OCI-LY7 (cell line): ENCODE results near the gene LSAMP. TPM values are rescaled to one million over a fixed set of nuclear protein-coding genes. Genes with fewer than 3 reads are reported as not detected.

Experiments used
- BruUV-seq: library from RNA; stranded (reverse); fragments of 400-500 nt; replicated peaks from 2 replicates; lab custom pipeline; 2021; lab: Mats Ljungman, UMichigan
- CTCF ChIA-PET: fragments of 300-600 bp; sonication (Branson Sonifier 250); formaldehyde crosslinking; loops from one replicate; lab custom pipeline; 2022; ENCODE audit warnings: antibody characterized with exemption; ENCODE audit not compliant: unreplicated experiment; lab: Charles Lee
- POLR2A ChIA-PET: fragments of 300-600 bp; sonication (Branson Sonifier 250); formaldehyde crosslinking; loops from one replicate; lab custom pipeline; 2022; ENCODE audit warnings: antibody characterized with exemption; lab: Charles Lee
- DNase-seq: peaks from one replicate; pipeline ENCODE4 v3.0.0-alpha.2; 2015; ENCODE audit warnings: low spot score
- H2AFZ ChIP-seq: fragments of 200-600 bp; sonication (generic), shearing (Covaris generic); 2 replicates; pipeline ENCODE4 v1.6.1; 2014; ENCODE audit warnings: mild to moderate bottlenecking, antibody characterized with exemption, low read length, moderate library complexity
- H3K27ac ChIP-seq: fragments of 200-600 bp; sonication (generic); 2 replicates; pipeline ENCODE4 v1.5.1; 2014; ENCODE audit warnings: mixed run types, low read depth, mild to moderate bottlenecking, moderate library complexity, low read length, inconsistent platforms; ENCODE audit not compliant: poor library complexity, severe bottlenecking
- H3K36me3 ChIP-seq: fragments of 200-600 bp; sonication (generic); 2 replicates; pipeline ENCODE4 v1.6.1; 2014; ENCODE audit warnings: mild to moderate bottlenecking, antibody characterized with exemption, low read length, moderate library complexity, mixed read lengths; ENCODE audit not compliant: insufficient read depth
- H3K4me1 ChIP-seq: fragments of 200-600 bp; sonication (generic); 2 replicates; pipeline ENCODE4 v1.5.1; 2014; ENCODE audit warnings: mild to moderate bottlenecking, low read length; ENCODE audit not compliant: insufficient read depth, poor library complexity, severe bottlenecking
- H3K4me2 ChIP-seq: fragments of 200-600 bp; sonication (generic); 2 replicates; pipeline ENCODE4 v1.6.1; 2014; ENCODE audit warnings: mild to moderate bottlenecking, low read length
- H3K4me3 ChIP-seq: fragments of 200-600 bp; sonication (generic); 2 replicates; pipeline ENCODE4 v1.5.1; 2014; ENCODE audit warnings: mild to moderate bottlenecking, low read depth, low read length; ENCODE audit not compliant: poor library complexity, severe bottlenecking
- H3K79me2 ChIP-seq: fragments of 200-600 bp; sonication (generic); 2 replicates; pipeline ENCODE4 v1.6.1; 2016; ENCODE audit warnings: low read depth, mild to moderate bottlenecking, low read length, moderate library complexity, mixed read lengths; ENCODE audit not compliant: insufficient read depth
- H3K9me2 ChIP-seq: fragments of 200-600 bp; sonication (generic); 2 replicates; pipeline ENCODE4 v1.6.1; 2016; ENCODE audit warnings: mild to moderate bottlenecking, low read length, mixed read lengths; ENCODE audit not compliant: insufficient read depth
- H3K9me3 ChIP-seq: fragments of 200-600 bp; sonication (generic); 2 replicates; pipeline ENCODE4 v1.6.1; 2014; ENCODE audit warnings: mild to moderate bottlenecking, mixed run types, low read length, mixed read lengths
- H4K20me1 ChIP-seq: fragments of 200-600 bp; sonication (generic); 2 replicates; pipeline ENCODE4 v1.6.1; 2014; ENCODE audit warnings: mild to moderate bottlenecking, antibody characterized with exemption, low read length, moderate library complexity, mixed read lengths; ENCODE audit not compliant: insufficient read depth
- CTCF ChIP-seq: fragments of 200-600 bp; sonication (generic); conservative IDR thresholded peaks from 2 replicates; pipeline ENCODE4 v1.5.1; 2014; ENCODE audit warnings: mild to moderate bottlenecking, antibody characterized with exemption, low read length, moderate library complexity, mixed read lengths
- EZH2phosphoT487 ChIP-seq: fragments of 200-600 bp; sonication (generic); IDR thresholded peaks from 2 replicates; pipeline ENCODE4 v1.6.1; 2018; ENCODE audit warnings: low read depth, borderline replicate concordance, mild to moderate bottlenecking, mixed run types, antibody characterized with exemption, low read length, moderate library complexity, mixed read lengths
- intact Hi-C: fragments of 100-400 bp; cut with micrococcal nuclease; formaldehyde crosslinking; loops from one replicate; pipeline ENCODE4 v1.10.0; 2022; ENCODE audit not compliant: unreplicated experiment
- total RNA-seq, 2 experiments: library from RNA; depleted of rRNA in 1 of 2; stranded (reverse); fragments of >200 nt in 1 of 2; shearing (Covaris generic) in 1 of 2; gene quantifications; 2 replicates each; pipeline ENCODE4 v1.2.3, GENCODE V29; 2014 to 2022

Gene LSAMP
- total RNA-seq, 2 experiments from 2014 or later, result 1.4 TPM; not detected in 1

GRCh38 chr3:116337229-116337628 lies 108.1 kb downstream of the LSAMP start:
- Histone ChIP-seq H3K4me1 (no peaks in the 10 kb centered on the region), H3K79me2 (no peaks in the 10 kb centered on the region), H3K36me3 (no peaks in the 10 kb centered on the region), H2AFZ (no peak overlapping the region), H3K9me2 (no peaks in the 10 kb centered on the region), H3K4me3 (no peak overlapping the region), H3K4me2 (no peak overlapping the region), H3K9me3 (no peaks in the 10 kb centered on the region), H3K27ac (no peak overlapping the region), H4K20me1 (no peaks in the 10 kb centered on the region)
- ChIA-PET CTCF (no interaction called here), POLR2A (no interaction called here)
- TF ChIP-seq CTCF, result peak; percentile 58
- TF ChIP-seq EZH2phosphoT487, result no peak
- no peak for DNase-seq
- BruUV-seq, result no TSS peak
- intact Hi-C loops, result no loop called here

GRCh38 chr3:116331380-116331779 lies 113.9 kb downstream of the LSAMP start:
- no peak overlapping the region for H2AFZ ChIP-seq
- BruUV-seq, result no TSS peak
- TF ChIP-seq CTCF, result no peak
- no peak for TF ChIP-seq EZH2phosphoT487
- H3K4me3 ChIP-seq, result no peak overlapping the region
- no peaks in the 10 kb centered on the region for H3K36me3 ChIP-seq
- H3K4me1 ChIP-seq, result no peaks in the 10 kb centered on the region
- POLR2A ChIA-PET, result no interaction called here
- no peaks in the 10 kb centered on the region for H4K20me1 ChIP-seq
- CTCF ChIA-PET, result no interaction called here
- no peaks in the 10 kb centered on the region for H3K9me3 ChIP-seq
- no peak for DNase-seq
- H3K4me2 ChIP-seq, result no peak overlapping the region
- no peak overlapping the region for H3K27ac ChIP-seq
- no peaks in the 10 kb centered on the region for H3K9me2 ChIP-seq
- no peaks in the 10 kb centered on the region for H3K79me2 ChIP-seq
- intact Hi-C loops, result no loop called here

- no peaks in the 10 kb centered on the region for H3K9me3 ChIP-seq
- no TSS peak for BruUV-seq
- H3K4me3 ChIP-seq, result no peak overlapping the region
- H2AFZ ChIP-seq, result no peak overlapping the region
- H3K4me2 ChIP-seq, result no peak overlapping the region
- no peak overlapping the region for H3K27ac ChIP-seq
- CTCF ChIA-PET, result no interaction called here
- no peaks in the 10 kb centered on the region for H3K4me1 ChIP-seq
- H4K20me1 ChIP-seq, result no peaks in the 10 kb centered on the region
- DNase-seq, result no peak
- H3K36me3 ChIP-seq, result no peaks in the 10 kb centered on the region
- intact Hi-C loops, result no loop called here
- H3K9me2 ChIP-seq, result no peaks in the 10 kb centered on the region
- TF ChIP-seq EZH2phosphoT487, result no peak
- no peak for TF ChIP-seq CTCF
- POLR2A ChIA-PET, result interaction anchor here (0.6 kb wide), 1 partner anchor 75 kb away, joined by 3 read pairs; no protein-coding TSS in a partner anchor
- H3K79me2 ChIP-seq, result no peaks in the 10 kb centered on the region
Measured at GRCh38 chr3:116322750-116323375, 122.4 kb downstream of the LSAMP start.
